ENCODE results near the gene ATP8A2.

The ATP8A2 gene

GRCh38 chr13:25902891-25903341, 531.1 kb downstream of the ATP8A2 start:
- no peak for DNase-seq
- in situ Hi-C loops (cut with MboI; ENCODE audit: low pct_unique_long_range_greater_than_20kb, low sequenced_read_pairs): no loop called here

DNA sequence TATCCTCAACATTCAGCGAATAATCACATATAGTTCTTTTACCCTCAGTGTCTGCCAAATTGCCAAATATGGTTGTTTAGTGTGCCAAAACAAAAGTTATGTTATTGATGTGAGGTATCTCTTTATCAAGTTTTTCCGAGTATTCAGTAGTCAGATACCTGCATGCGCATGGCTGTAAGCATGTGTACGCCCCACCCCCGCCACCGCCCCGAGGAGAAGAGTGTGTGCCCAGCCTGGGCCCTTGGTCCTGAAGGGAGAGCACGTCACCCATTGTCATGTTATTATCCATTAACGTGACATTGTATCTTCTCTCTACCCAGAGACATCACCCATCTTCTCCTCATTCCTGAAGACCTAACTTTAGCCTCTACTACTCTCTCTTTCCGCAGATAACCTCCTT, 533.1 kb downstream of the ATP8A2 start:
- DNase-seq: no peak
- in situ Hi-C loops (cut with MboI; ENCODE audit: low pct_unique_long_range_greater_than_20kb, low sequenced_read_pairs): no loop called here

DNA sequence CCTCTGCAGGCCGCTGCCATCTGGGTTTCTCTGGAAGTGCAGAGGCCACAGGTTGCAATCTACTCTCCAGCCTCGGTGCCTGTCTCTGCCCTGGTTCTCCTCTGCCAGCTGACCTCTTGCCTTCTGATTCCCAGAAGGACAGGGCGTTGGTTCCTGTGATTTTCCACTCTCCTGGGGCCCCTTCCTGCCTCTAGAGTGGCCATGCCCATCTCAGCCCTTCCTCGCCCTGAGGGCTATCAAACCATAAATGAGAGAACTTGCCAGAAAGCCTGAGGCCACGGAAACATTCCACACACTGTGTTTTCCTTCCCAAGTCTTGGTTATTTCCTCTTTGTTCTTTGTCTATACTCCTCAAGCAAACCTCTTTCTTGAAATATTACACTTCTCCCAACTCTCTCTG, 533.8 kb downstream of the ATP8A2 start:
- no peak for DNase-seq

GRCh38 chr13:25906191-25906661, 534.5 kb downstream of the ATP8A2 start:
- in situ Hi-C loops (cut with MboI; ENCODE audit: low pct_unique_long_range_greater_than_20kb, low sequenced_read_pairs): no loop called here
- no peak for DNase-seq

More for the DNA sequence above, 533.8 kb downstream of the ATP8A2 start:
- in situ Hi-C loops (cut with MboI; ENCODE audit: low pct_unique_long_range_greater_than_20kb, low sequenced_read_pairs): no loop called here

DNA sequence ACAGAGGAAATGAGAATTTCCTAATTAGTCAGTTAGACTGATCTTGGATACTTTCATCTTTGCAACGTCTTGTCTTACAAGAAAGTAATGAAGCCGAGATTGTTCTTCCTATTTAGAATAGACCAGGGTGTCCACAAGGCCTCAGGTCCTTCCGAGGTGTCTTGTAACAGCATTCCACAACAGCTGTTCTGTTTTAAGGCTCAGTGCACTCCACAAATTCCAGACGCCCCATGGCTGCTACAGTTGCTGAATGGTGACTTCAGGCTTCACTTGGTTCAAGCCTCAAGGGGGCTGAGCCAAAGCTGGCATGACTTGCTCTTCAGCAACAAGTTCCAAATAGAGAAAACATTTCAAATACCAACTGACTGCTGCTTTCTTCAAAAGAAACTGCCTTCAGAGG, 536.6 kb downstream of the ATP8A2 start:
- no peak for DNase-seq
- in situ Hi-C loops (cut with MboI; ENCODE audit: low pct_unique_long_range_greater_than_20kb, low sequenced_read_pairs): no loop called here

DNA sequence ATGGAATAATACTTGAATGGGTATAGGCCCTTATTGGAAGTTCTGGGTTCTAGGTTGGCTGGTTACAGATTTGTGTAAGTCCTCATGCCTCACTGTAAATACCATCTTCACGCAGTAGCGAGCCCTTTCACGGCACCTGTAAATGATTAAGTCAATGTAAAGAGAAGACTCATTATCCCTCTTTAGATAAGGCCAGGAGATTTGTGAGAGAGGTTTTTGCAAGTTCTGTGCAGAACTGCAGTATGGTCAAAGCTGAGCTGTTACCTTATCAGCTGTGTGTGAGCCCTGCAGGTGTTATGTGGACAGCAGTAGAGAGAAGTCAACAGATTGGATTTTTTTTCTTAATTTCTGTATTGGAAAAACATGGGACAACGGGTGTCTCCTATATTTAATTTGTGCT, 538.5 kb downstream of the ATP8A2 start:
- no peak for DNase-seq
- in situ Hi-C loops (cut with MboI; ENCODE audit: low pct_unique_long_range_greater_than_20kb, low sequenced_read_pairs): no loop called here

GRCh38 chr13:25910991-25911419, 539.2 kb downstream of the ATP8A2 start:
- in situ Hi-C loops (cut with MboI; ENCODE audit: low pct_unique_long_range_greater_than_20kb, low sequenced_read_pairs): no loop called here
- DNase-seq: no peak

DNA sequence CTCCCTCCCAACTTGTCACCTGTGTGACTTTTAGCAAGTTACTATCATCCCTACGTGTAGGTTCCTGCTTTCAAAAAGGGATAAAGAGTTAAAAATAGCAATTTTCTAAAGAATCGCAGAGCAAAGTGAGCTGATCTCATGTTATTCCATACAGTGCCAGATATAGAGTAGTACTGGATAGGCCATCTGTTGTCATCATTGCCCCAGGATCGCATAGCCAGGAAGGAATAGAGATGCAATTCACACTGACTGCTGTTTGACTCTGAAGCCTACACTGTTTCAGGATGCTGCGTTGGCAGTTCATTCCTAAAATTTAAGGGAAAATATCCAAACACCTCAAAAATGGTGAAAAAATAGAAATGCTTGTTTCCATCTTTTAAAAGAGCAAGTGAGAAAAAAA, 541.2 kb downstream of the ATP8A2 start:
- in situ Hi-C loops (cut with MboI; ENCODE audit: low pct_unique_long_range_greater_than_20kb, low sequenced_read_pairs): no loop called here

DNA sequence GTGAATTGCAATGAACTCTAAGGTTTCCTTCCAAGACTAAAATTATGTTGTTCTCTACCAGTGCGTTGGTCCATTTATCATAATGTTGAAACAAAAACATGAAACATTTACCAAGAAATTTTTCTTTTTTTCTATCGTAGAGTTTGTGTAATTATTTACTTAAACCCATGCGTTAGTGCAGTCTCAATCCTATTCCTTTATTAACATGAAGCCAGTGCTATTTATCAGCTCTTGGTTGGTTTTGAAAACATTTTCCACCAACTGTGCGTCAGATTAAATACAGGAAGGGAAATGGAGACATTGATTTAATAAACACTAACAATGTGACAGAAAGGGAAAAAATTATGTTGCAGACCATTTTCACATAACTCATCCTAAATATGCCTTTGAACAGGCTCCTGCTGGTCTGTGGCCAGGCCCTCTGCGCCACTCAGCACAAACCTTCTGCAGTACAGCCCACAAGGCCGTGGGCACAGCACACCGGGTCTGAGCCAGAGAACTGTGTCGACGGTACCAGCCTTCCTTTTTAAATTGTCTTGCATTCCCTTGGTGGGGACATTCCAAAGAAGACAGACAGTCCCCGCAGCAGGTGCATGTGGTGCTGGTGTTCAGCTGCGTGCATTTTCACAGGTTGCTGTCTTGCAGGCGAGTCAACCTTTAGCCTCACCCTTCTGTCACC, 544.2 kb downstream of the ATP8A2 start:
- DNase-seq: no peak
- in situ Hi-C loops (cut with MboI; ENCODE audit: low pct_unique_long_range_greater_than_20kb, low sequenced_read_pairs): no loop called here

More for the DNA sequence above, 541.2 kb downstream of the ATP8A2 start:
- DNase-seq: no peak

- no peak for DNase-seq
- in situ Hi-C loops (cut with MboI; ENCODE audit: low pct_unique_long_range_greater_than_20kb, low sequenced_read_pairs): no loop called here
Measured at GRCh38 chr13:25920277-25920676, 548.5 kb downstream of the ATP8A2 start.

DNA sequence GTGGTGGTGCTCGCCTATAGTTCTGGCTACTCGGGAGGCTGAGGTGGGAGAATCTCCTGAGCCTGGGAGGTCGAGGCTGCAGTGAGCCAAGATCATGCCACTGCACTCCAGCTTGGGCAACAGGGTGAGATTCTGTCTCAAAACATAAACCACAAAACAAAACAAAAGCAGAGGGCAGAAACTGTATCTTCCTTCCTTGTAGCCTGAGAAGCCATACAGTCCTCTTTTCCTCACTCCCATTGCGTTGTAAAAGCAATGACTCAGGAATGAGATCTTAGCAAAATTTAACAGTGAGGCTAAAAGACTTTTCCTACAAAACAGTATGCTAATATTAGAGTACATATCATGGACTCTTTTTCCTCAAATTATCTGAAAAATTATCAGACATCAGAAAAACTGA, 549.2 kb downstream of the ATP8A2 start:
- in situ Hi-C loops (cut with MboI; ENCODE audit: low pct_unique_long_range_greater_than_20kb, low sequenced_read_pairs): no loop called here
- DNase-seq: no peak

DNA sequence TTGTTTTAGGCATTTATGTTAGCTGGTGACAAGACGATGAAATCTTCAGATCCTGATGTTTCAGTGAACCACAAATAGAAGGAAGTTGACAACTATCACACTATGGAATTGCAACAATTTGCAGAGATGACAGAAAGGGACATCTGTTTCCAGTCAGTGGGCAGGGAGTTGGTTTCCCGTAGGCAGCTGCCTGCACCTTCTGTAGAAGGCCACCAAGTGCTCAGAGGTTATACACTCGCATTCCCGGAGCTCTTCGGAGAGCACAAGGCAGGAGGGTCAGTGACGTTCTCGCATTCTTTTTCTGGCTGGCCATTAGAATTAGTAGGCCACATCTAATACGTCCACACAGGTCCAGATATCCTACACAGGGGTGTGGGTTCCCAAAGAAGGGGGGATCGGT, 550.6 kb downstream of the ATP8A2 start:
- DNase-seq: no peak
- in situ Hi-C loops (cut with MboI; ENCODE audit: low pct_unique_long_range_greater_than_20kb, low sequenced_read_pairs): no loop called here

DNA sequence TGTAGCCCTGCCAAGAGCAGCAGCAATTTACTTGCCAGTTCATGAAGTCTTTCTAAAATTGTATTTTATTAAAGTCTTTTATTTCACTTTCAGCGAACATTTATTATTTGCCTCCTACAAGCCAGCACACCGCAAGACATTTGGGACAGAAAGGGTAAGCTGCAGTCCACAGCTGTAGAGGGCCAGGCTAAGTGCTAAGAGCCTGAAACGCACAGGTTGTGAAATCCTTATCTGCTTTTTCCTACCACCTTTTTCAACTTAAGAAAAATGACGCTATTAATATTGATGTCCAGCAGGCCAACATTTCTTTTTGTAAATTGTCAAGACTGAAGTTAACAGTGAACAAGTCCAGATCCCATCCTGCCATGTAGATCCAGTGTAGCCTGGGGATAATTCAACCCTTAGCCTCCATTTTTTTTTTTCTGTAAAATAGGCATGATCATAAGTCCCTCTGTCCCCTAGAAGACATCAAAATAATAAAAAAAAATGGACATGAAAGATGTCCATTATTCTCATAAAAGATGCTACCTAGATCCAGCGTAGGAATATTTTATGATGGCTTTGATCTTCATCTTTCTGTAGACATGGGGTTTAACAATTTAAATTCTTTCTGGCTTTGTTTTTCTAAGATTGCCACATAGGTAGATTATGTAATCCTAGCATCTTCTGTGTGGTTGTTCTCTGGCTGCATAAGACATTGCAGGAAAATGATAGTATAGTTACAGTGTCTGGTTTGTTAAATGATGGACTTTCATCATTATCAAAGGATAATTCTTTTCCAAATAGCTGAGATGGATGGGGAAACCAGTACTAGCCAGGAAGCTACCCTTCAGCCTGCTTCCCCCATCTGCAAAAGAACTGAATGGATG, 551.7 kb downstream of the ATP8A2 start:
- no peak for DNase-seq
- in situ Hi-C loops (cut with MboI; ENCODE audit: low pct_unique_long_range_greater_than_20kb, low sequenced_read_pairs): no loop called here

DNA sequence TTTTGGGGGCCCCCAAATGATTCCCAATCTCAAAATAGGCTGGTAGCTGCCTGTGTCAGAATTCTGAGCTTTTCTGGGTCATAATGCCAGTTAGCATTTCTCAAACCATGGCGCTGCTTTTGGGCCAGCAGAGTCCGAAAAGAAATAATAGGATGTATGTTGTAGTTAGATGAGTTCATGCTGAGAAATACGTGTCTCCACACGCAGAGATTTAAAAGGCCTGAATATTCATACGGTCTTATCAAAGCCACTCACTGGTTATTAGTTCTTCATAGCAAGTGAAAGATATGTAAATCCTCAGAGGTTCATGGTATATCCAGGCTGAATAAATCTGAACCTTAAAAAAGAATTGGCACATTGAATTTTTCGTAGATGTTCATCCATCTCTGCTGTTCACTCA, 555.6 kb downstream of the ATP8A2 start:
- no peak for DNase-seq
- in situ Hi-C loops (cut with MboI; ENCODE audit: low pct_unique_long_range_greater_than_20kb, low sequenced_read_pairs): no loop called here

DNA sequence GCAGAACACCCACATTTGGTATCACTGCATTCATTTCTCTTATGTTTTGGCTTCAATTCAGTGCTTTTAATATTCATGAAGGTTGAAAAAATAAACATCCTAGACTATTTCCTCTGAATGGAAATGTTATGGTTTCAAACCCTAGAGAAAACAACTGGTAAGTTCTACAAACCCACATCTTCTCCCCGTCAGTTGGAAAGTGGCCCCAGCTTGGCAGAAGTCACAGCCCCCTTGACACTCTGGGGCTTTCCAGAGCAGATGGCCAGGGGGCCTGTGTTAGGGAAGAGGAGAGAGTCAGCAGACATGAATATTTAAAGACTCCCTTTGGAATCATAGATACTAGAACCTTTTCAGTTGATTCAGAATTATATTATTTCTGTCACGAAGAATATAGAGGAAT, 556.2 kb downstream of the ATP8A2 start:
- in situ Hi-C loops (cut with MboI; ENCODE audit: low pct_unique_long_range_greater_than_20kb, low sequenced_read_pairs): no loop called here
- DNase-seq: no peak

DNA sequence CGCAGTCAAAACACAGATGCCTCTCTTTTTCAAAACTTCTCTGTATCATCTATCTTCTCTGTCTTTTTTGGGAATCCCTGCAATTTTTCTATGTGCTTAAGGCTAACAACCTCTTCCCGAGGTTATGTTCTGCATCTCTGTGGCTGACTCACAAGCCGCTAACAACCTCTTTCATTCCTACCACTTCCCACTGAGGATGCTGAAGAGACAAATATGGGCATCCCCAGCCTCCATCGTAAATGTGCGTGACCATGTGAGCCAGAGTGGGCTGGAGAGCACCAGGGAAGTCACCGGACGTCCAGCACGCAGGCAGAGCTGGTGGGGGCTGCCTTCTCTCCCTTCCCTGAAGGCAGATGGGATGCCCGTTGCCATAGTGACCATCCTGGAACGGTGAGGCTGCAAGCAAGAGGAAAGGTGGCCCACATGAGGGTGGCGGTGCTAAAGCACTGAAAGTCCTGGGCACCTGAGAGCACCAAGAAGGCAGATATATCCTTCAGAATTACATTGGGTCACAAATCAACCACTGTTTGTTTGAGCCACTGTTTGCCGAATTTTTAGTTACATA, 557.2 kb downstream of the ATP8A2 start:
- in situ Hi-C loops (cut with MboI; ENCODE audit: low pct_unique_long_range_greater_than_20kb, low sequenced_read_pairs): no loop called here
- DNase-seq: no peak

DNA sequence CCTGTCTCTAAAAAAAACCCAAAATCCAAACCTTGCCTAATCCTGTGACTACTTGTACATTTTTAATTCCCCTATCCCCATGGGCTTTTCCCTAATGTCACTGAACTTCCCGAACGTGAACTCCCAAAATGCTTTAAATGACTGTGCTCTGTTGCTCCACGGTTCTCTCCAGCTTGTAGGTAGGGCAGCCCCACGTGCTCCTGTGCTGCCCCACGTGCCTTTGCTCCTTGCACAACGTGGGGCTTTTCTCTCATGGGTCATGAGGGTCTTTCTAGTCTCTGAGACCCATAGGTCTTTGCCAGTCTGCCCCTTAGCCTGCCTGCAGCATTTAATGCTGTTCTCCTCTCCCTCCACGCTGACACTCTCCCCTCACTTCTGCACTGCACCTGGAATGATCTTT, 558.0 kb downstream of the ATP8A2 start:
- in situ Hi-C loops (cut with MboI; ENCODE audit: low pct_unique_long_range_greater_than_20kb, low sequenced_read_pairs): no loop called here
- DNase-seq: no peak

DNA sequence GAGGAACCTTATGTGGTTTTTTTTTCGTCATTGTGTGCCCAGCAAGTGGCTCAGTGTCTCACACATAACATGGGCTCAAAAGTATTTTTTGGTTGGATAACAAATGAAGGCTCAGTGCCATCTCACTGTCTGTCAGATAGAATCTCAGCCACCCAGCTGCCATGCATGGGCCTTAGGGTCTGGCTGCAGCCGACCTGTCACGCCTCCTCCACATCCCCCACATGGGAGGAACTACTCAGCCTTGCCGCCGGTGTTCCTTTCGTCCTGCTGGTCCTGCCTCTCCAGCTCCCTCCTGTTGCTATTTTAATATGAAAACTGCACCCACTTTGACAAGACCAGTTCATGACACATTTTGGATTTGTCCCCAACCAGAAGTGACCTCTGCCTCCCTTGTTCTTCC, 558.9 kb downstream of the ATP8A2 start:
- in situ Hi-C loops (cut with MboI; ENCODE audit: low pct_unique_long_range_greater_than_20kb, low sequenced_read_pairs): no loop called here
- DNase-seq: no peak

GRCh38 chr13:25932365-25932764, 560.6 kb downstream of the ATP8A2 start:
- in situ Hi-C loops (cut with MboI; ENCODE audit: low pct_unique_long_range_greater_than_20kb, low sequenced_read_pairs): no loop called here
- DNase-seq: no peak

DNA sequence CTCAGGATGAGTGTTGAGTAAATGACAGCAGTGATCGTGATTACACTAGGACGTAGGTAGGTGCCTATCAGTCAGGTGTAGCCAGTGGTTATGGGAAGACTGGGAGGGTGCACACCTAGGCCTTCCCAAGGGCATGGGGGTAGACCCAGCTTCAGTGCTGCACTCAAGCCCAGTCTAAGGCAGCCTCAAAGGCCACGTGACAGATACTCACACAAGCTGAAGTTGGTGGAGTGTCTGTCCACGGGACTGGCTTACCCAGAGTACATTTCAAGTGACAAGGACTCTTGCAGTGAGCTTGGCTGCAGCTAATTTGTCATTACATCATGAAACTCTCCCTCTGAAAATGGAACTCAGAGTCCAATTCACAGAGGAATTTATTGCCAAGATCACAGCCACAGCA, 561.7 kb downstream of the ATP8A2 start:
- in situ Hi-C loops (cut with MboI; ENCODE audit: low pct_unique_long_range_greater_than_20kb, low sequenced_read_pairs): no loop called here
- DNase-seq: no peak

Measured in KBM-7 (cell line).